A673 (cell line): ENCODE data around the gene TAX1BP1.

Experiments used
- EZH2 ChIP-seq: fragments of 200-600 bp; sonication (generic); IDR thresholded peaks from 2 replicates; pipeline ENCODE4 v1.6.1; 2017; ENCODE audit warnings: borderline replicate concordance, low read depth, mild to moderate bottlenecking, mixed read lengths, antibody characterized with exemption, low read length; ENCODE audit not compliant: poor library complexity, severe bottlenecking
- TF ChIP-seq, protein P1 (sequence below): fragments of 300-800, 200-600 bp; sonication (generic); conservative IDR thresholded peaks from 2 replicates; pipeline ENCODE4 v1.5.1; 2017; ENCODE audit warnings: low read depth, mild to moderate bottlenecking, antibody characterized with exemption, low read length, moderate library complexity, mixed read lengths

DNA sequence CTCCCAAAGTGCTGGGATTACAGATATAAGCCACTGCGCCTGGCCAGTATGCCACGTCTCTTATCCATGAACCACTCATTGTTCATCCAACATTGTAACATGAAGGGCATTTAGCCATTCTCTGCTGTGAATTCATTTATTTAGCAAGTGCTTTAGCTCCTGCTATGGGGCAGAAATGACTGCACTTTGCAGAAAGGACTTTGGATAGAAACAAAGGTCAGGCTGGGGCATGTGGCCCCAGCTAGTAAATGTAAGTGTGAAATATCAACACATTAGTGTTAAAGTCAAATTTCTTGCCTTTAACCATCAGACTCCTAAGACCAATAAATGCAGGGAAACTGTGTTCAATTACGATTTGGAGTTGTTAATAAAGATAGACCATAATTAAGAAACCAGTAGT, 27.7 kb upstream of the TAX1BP1 start:
- TF ChIP-seq, protein P1, sequence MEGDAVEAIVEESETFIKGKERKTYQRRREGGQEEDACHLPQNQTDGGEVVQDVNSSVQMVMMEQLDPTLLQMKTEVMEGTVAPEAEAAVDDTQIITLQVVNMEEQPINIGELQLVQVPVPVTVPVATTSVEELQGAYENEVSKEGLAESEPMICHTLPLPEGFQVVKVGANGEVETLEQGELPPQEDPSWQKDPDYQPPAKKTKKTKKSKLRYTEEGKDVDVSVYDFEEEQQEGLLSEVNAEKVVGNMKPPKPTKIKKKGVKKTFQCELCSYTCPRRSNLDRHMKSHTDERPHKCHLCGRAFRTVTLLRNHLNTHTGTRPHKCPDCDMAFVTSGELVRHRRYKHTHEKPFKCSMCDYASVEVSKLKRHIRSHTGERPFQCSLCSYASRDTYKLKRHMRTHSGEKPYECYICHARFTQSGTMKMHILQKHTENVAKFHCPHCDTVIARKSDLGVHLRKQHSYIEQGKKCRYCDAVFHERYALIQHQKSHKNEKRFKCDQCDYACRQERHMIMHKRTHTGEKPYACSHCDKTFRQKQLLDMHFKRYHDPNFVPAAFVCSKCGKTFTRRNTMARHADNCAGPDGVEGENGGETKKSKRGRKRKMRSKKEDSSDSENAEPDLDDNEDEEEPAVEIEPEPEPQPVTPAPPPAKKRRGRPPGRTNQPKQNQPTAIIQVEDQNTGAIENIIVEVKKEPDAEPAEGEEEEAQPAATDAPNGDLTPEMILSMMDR, result no peak
- TF ChIP-seq EZH2, result no peak
